B cell (primary cell): ENCODE results near the gene ZCCHC10. TPM values are rescaled to one million over a fixed set of nuclear protein-coding genes. Genes with fewer than 3 reads are reported as not detected.

Experiments used
- ATAC-seq: fragments of 200-7000 bp; cut with Tn5 transposase; one replicate; pipeline ENCODE4 v1.10.0; 2021; ENCODE audit warnings: low read depth, mild to moderate bottlenecking, moderate number of reproducible peaks, moderate library complexity
- CTCF ChIA-PET: fragments of 350-600 bp; sonication (Branson Sonifier 250); formaldehyde crosslinking; loops from one replicate; lab custom pipeline; 2021; ENCODE audit warnings: antibody characterized with exemption, inconsistent platforms; lab: Charles Lee
- POLR2A ChIA-PET: fragments of 350-600 bp; sonication (Branson Sonifier 250); formaldehyde crosslinking; loops from one replicate; lab custom pipeline; 2021; ENCODE audit warnings: antibody characterized with exemption; lab: Charles Lee
- DNase-seq: peaks from one replicate; pipeline ENCODE4 v3.0.0; 2013
- H2AFZ ChIP-seq: 2 replicates; pipeline ENCODE4 v1.6.1; 2012; ENCODE audit warnings: mild to moderate bottlenecking, low read depth, low read length; ENCODE audit not compliant: insufficient read depth, poor library complexity, severe bottlenecking
- H3K27ac ChIP-seq, 2 donors: 1 replicate in 1 of 2; 2 replicates in 1 of 2; pipeline ENCODE4 v1.5.1; 2012 to 2013; ENCODE audit warnings: low read length in 2 of 2, mild to moderate bottlenecking in 2 of 2, moderate library complexity in 1 of 2
- H3K27me3 ChIP-seq, 4 experiments: fragments of 200-600 bp in 1 of 4; sonication (generic) in 1 of 4; replicated peaks in 1 of 4; 1 replicate in 2 of 4; 2 replicates in 2 of 4; pipeline versions ENCODE4 v1.6.1 to v1.7.0; 2013 to 2016; ENCODE audit warnings: low read length in 3 of 4, mild to moderate bottlenecking in 2 of 4, mixed read lengths in 1 of 4, moderate library complexity in 1 of 4; ENCODE audit not compliant: insufficient read depth in 4 of 4, control insufficient read depth in 3 of 4; ENCODE audit errors: control extremely low read depth in 1 of 4
- H3K36me3 ChIP-seq, 2 experiments: replicated peaks in 1 of 2; 1 replicate in 1 of 2; 2 replicates in 1 of 2; pipeline versions ENCODE4 v1.6.1 to v1.7.1; 2013; ENCODE audit warnings: low read length in 1 of 2; ENCODE audit not compliant: insufficient read depth in 2 of 2, control insufficient read depth in 1 of 2; ENCODE audit errors: control extremely low read depth in 1 of 2, extremely low read depth in 1 of 2
- H3K4me1 ChIP-seq, 2 donors: fragments of 200-600 bp in 1 of 2; sonication (generic) in 1 of 2; 1 replicate in 1 of 2; 2 replicates in 1 of 2; pipeline versions ENCODE4 v1.5.1 to v1.6.1; 2013 to 2017; ENCODE audit warnings: low read length in 2 of 2; ENCODE audit not compliant: control insufficient read depth in 2 of 2, insufficient read depth in 2 of 2
- H3K4me2 ChIP-seq: replicated peaks from 2 replicates; pipeline ENCODE3; 2012; ENCODE audit warnings: mild to moderate bottlenecking, low read depth, low read length; ENCODE audit not compliant: poor library complexity, severe bottlenecking
- H3K4me3 ChIP-seq, 5 experiments: fragments of 200-600 bp in 1 of 5; sonication (generic) in 1 of 5; 1 replicate in 3 of 5; 2 replicates in 2 of 5; pipeline versions ENCODE4 v1.5.1 to v1.7.0; 2011 to 2016; ENCODE audit warnings: low read length in 4 of 5, mild to moderate bottlenecking in 4 of 5, low read depth in 2 of 5, control low read depth in 1 of 5, moderate library complexity in 1 of 5; ENCODE audit not compliant: insufficient read depth in 1 of 5; ENCODE audit errors: control extremely low read depth in 1 of 5, extremely low read depth in 1 of 5
- H3K79me2 ChIP-seq: fragments of 200-600 bp; sonication (generic); one replicate; pipeline ENCODE4 v1.6.0; 2016; ENCODE audit warnings: low read length; ENCODE audit not compliant: control insufficient read depth, insufficient read depth
- H3K9ac ChIP-seq: fragments of 200-600 bp; sonication (generic); 2 replicates; pipeline ENCODE4 v1.6.1; 2017; ENCODE audit warnings: mild to moderate bottlenecking, low read length, moderate library complexity
- H3K9me3 ChIP-seq, 3 donors: one replicate each; pipeline versions ENCODE4 v1.6.1 to v1.7.1; 2013; ENCODE audit warnings: low read length in 2 of 3; ENCODE audit not compliant: control insufficient read depth in 2 of 3, insufficient read depth in 1 of 3; ENCODE audit errors: control extremely low read depth in 1 of 3
- H4K20me1 ChIP-seq: 2 replicates; pipeline ENCODE4 v1.6.0; 2012; ENCODE audit warnings: mild to moderate bottlenecking, low read length; ENCODE audit not compliant: insufficient read depth, control insufficient read depth, poor library complexity, severe bottlenecking
- H3K27ac Mint-ChIP-seq: one replicate; pipeline ENCODE4 v1.8.0; 2021; ENCODE audit warnings: mixed read lengths
- H3K27me3 Mint-ChIP-seq: one replicate; pipeline ENCODE4 v1.8.0; 2021; ENCODE audit warnings: mixed read lengths
- H3K4me1 Mint-ChIP-seq: one replicate; pipeline ENCODE4 v1.8.0; 2021; ENCODE audit warnings: mixed read lengths
- H3K4me3 Mint-ChIP-seq: one replicate; pipeline ENCODE4 v1.8.0; 2021; ENCODE audit warnings: mixed read lengths
- H3K9me3 Mint-ChIP-seq: one replicate; pipeline ENCODE4 v1.8.0; 2022; ENCODE audit warnings: mixed read lengths; ENCODE audit not compliant: insufficient read depth
- EZH2 ChIP-seq: IDR thresholded peaks from 2 replicates; pipeline ENCODE4 v1.6.1; 2012; ENCODE audit warnings: borderline replicate concordance, low read depth, mild to moderate bottlenecking, moderate library complexity, low read length; ENCODE audit not compliant: insufficient read depth, poor library complexity, severe bottlenecking
- WGBS: methylation state at CpG from one replicate; pipeline ENCODE4 v1.1.5; 2013; ENCODE audit warnings: missing lambda C conversion rate; ENCODE audit not compliant: insufficient coverage; 5-methylcytosine and 5-hydroxymethylcytosine counted together
- intact Hi-C: fragments of 100-400 bp; cut with micrococcal nuclease; formaldehyde crosslinking; loops from one replicate; pipeline ENCODE4 v1.10.0; 2022
- polyA plus RNA-seq: library from polyadenylated mRNA; depleted of rRNA; stranded (reverse); fragments of >200 nt; gene quantifications from 2 replicates; pipeline ENCODE4 v1.2.3, GENCODE V29; 2012
- total RNA-seq, 2 donors: library from RNA; stranded (reverse); fragments of 120-200 nt in 1 of 2; gene quantifications; 1 replicate in 1 of 2; 2 replicates in 1 of 2; pipeline versions ENCODE4 v1.2.3 to v1.2.4, GENCODE V29; 2013 to 2022
- TF ChIP-seq, protein P1 (sequence below): fragments of 200-600 bp; IDR thresholded peaks from one replicate; pipeline ENCODE4 v1.8.0; 2022; ENCODE audit warnings: antibody characterized with exemption, mild to moderate bottlenecking

The ZCCHC10 gene
- total and polyA plus RNA-seq, 2 donors (not counting 1 experiment from before 2014, with no cell fraction given): 16.5 to 34.0 TPM

DNA sequence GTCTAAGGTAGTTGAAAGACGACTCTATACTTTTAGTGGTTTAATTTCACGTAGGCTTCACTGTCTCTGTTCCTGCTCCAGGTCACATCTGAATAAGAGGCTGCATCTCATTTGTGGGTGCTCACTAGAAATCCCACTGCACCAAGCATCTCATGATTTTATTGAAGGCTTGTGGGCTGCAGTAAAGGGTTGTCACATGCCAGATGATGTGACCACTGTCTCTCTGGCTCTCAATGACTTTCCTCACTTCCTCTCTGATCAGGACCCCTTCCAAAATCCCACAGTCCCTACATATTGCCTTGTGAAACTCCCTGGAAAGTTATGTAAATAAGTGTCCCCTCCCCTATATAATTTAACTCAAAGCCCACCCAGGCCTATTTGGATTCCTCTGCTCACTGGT, 8.9 kb upstream of the ZCCHC10 start:
- peak overlapping the region; percentile 1 for H3K9ac ChIP-seq
- H3K36me3 ChIP-seq: no peaks in the 10 kb centered on the region
- H3K27me3 ChIP-seq: no peaks in the 10 kb centered on the region
- H3K9me3 ChIP-seq: peaks cover 0 to 5% (median 0%) of the 10 kb centered on the region in 3 donors
- peak overlapping the region in 1 of 5 experiments; percentile 1 for H3K4me3 ChIP-seq
- peak overlapping the region; percentile 56 for H3K4me2 ChIP-seq
- peak overlapping the region; percentile 97 for H3K27ac Mint-ChIP-seq
- TF ChIP-seq EZH2: no peak
- TF ChIP-seq, protein P1, sequence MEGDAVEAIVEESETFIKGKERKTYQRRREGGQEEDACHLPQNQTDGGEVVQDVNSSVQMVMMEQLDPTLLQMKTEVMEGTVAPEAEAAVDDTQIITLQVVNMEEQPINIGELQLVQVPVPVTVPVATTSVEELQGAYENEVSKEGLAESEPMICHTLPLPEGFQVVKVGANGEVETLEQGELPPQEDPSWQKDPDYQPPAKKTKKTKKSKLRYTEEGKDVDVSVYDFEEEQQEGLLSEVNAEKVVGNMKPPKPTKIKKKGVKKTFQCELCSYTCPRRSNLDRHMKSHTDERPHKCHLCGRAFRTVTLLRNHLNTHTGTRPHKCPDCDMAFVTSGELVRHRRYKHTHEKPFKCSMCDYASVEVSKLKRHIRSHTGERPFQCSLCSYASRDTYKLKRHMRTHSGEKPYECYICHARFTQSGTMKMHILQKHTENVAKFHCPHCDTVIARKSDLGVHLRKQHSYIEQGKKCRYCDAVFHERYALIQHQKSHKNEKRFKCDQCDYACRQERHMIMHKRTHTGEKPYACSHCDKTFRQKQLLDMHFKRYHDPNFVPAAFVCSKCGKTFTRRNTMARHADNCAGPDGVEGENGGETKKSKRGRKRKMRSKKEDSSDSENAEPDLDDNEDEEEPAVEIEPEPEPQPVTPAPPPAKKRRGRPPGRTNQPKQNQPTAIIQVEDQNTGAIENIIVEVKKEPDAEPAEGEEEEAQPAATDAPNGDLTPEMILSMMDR: no peak
- CTCF ChIA-PET: interaction anchor here (0.7 to 0.8 kb wide), 2 partner anchors 10 to 37 kb away, joined by 3 to 4 read pairs; no protein-coding TSS in a partner anchor
- DNase-seq: peak; percentile 37
- no peak overlapping the region for H2AFZ ChIP-seq
- H3K27ac ChIP-seq: peak overlapping the region; percentile 4 to 94
- peaks cover 48 to 60% of the 10 kb centered on the region in 2 donors for H3K4me1 ChIP-seq
- H3K79me2 ChIP-seq: no peaks in the 10 kb centered on the region
- no peaks in the 10 kb centered on the region for H3K27me3 Mint-ChIP-seq
- peak overlapping the region; percentile 73 for H3K4me3 Mint-ChIP-seq
- POLR2A ChIA-PET: interaction anchor here (0.9 to 6.0 kb wide), 2 partner anchors 11 to 15 kb away, joined by 5 to 83 read pairs; partner anchors contain the start of gene HSPA4
- no peak for ATAC-seq
- no peaks in the 10 kb centered on the region for H3K9me3 Mint-ChIP-seq
- 14% methylated on average over 1 of the region's 2 CpGs for WGBS
- no peaks in the 10 kb centered on the region for H4K20me1 ChIP-seq
- peaks cover 43% of the 10 kb centered on the region for H3K4me1 Mint-ChIP-seq
- intact Hi-C loops: no loop called here

DNA sequence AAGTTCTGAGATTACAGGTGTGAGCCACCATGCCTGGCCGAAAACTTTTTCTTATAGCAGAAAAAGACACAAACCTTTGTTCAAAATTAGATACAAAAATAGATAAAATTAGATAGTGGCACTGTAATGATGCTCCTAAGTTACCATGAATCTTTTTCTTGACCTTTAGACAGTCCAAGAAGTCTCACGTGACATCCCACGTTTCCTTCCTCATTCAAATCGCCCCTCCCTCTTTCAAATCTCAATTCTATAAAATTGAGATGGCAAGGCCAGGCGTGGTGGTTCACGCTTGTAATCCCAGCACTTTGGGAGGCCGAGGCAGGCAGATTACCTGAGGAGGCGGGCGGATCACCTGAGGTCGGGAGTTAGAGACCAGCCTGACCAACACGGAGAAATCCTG, 7.7 kb upstream of the ZCCHC10 start:
- Mint-ChIP-seq H3K4me3 (peak overlapping the region; percentile 61), H3K27ac (peak overlapping the region; percentile 97), H3K27me3 (no peaks in the 10 kb centered on the region), H3K9me3 (no peaks in the 10 kb centered on the region), H3K4me1 (peaks cover 52% of the 10 kb centered on the region)
- Histone ChIP-seq H3K9me3 (peaks cover 0 to 5% (median 0%) of the 10 kb centered on the region in 3 donors), H3K4me1 (peaks cover 57 to 69% of the 10 kb centered on the region in 2 donors), H3K36me3 (no peaks in the 10 kb centered on the region), H2AFZ (peak overlapping the region; percentile 41), H3K9ac (peak overlapping the region; percentile 23), H4K20me1 (no peaks in the 10 kb centered on the region), H3K27me3 (no peaks in the 10 kb centered on the region), H3K4me2 (peak overlapping the region; percentile 56), H3K79me2 (no peaks in the 10 kb centered on the region), H3K27ac (peak overlapping the region; percentile 57 to 94), H3K4me3 (peak overlapping the region in 1 of 5 experiments; percentile 18)
- ChIA-PET CTCF (interaction anchor here (0.8 to 2.2 kb wide), 4 partner anchors 9 to 17 kb away, joined by 3 to 13 read pairs (median 3); partner anchors contain the start of gene HSPA4), POLR2A (interaction anchor here (1.1 to 6.0 kb wide), 3 partner anchors 10 to 70 kb away, joined by 4 to 83 read pairs (median 16); partner anchors contain the start of genes AFF4 and HSPA4)
- ATAC-seq: no peak
- intact Hi-C loops: loop anchor here (5.0 kb wide), 1 partner anchor 903 kb away; no protein-coding TSS in a partner anchor
- no CpG with 5 or more reads among the region's 11 CpGs for WGBS
- no peak for DNase-seq
- TF ChIP-seq EZH2: no peak
- TF ChIP-seq, protein P1: no peak
